Measurements from ENCODE around the gene SPATA6L. TPM values are rescaled to one million over a fixed set of nuclear protein-coding genes. Genes with fewer than 3 reads are reported as not detected.

The SPATA6L gene
- total RNA-seq, 1 donor from 2014 or later = 0.35 TPM

DNA sequence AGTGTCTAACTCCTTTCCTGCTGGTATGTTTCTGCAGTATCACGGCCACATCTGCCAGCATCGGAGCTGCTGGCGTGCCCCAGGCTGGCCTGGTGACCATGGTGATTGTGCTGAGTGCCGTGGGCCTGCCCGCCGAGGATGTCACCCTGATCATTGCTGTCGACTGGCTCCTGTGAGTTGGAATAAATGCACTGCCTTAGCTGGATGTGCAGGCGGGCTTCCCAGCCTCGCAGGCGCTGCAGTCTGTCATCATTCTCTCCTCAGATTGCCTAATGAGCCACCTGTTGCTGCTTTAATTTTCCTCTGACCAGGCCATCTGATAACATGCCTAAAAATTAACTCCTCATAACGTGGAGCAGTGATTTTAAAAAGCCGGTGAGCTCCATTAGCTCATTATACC is 83.3 kb downstream of the SPATA6L start:
- no peaks in the 10 kb centered on the region for H3K27me3 Mint-ChIP-seq (ENCODE audit: low read depth)
- peaks cover 34% of the 10 kb centered on the region for H3K36me3 Mint-ChIP-seq (ENCODE audit: low read depth)
- no peak overlapping the region for H3K4me3 Mint-ChIP-seq (ENCODE audit: unreplicated experiment)
- H3K4me1 Mint-ChIP-seq (ENCODE audit: low read depth) = peaks cover 3% of the 10 kb centered on the region
- no peak overlapping the region for H3K27ac Mint-ChIP-seq (ENCODE audit: unreplicated experiment)
- no peak for TF ChIP-seq CTCF (IDR thresholded peaks at IDR 0.05)
- no peak for DNase-seq (ENCODE audit: low spot score)
- H3K9me3 Mint-ChIP-seq (ENCODE audit: low read depth) = no peaks in the 10 kb centered on the region

GRCh38 chr9:4581861-4582565 is 84.3 kb downstream of the SPATA6L start:
- no peaks in the 10 kb centered on the region for H3K27me3 Mint-ChIP-seq (ENCODE audit: low read depth)
- DNase-seq (ENCODE audit: low spot score) = no peak
- H3K4me3 Mint-ChIP-seq (ENCODE audit: unreplicated experiment) = no peak overlapping the region
- H3K36me3 Mint-ChIP-seq (ENCODE audit: low read depth) = peaks cover 39% of the 10 kb centered on the region
- TF ChIP-seq CTCF (IDR thresholded peaks at IDR 0.05) = no peak
- no peak overlapping the region for H3K27ac Mint-ChIP-seq (ENCODE audit: unreplicated experiment)
- peaks cover 3% of the 10 kb centered on the region for H3K4me1 Mint-ChIP-seq (ENCODE audit: low read depth)
- no peaks in the 10 kb centered on the region for H3K9me3 Mint-ChIP-seq (ENCODE audit: low read depth)

DNA sequence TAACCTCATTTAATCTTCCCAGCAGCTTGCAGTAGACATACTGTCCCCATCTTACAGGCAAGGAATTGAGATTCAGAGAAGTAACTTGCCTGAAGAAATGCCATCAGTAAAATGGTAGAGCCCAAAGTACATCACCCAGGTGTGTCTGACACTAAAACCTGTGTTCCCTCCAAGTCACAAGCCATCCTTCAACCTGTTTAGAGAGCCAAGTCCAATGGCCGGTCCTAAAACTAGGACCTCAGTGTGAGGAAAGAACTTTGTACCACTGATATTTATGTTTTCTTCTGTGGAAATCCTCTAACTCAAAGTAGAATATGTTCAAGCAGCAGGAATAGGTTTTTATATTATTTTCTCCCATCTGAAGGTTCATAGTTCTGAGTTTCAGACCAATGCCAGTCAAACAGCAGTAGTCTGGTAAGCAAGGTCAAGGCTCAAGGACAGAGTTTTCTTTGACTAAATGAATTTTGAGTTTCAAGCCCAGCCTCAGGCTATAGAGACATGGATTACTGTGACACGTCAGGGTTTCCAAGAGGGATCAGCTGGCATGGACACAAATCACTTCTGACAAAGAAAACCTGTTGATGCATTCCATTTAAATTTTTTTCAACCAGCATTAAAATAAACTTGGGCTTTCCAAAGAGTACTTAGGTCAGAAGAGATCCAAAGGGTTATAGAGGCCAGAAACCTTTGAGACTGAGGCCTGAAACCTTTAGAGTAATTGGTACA is 85.1 kb downstream of the SPATA6L start:
- no peak overlapping the region for H3K4me3 Mint-ChIP-seq (ENCODE audit: unreplicated experiment)
- no peak for TF ChIP-seq CTCF (IDR thresholded peaks at IDR 0.05)
- no peaks in the 10 kb centered on the region for H3K27me3 Mint-ChIP-seq (ENCODE audit: low read depth)
- no peaks in the 10 kb centered on the region for H3K9me3 Mint-ChIP-seq (ENCODE audit: low read depth)
- H3K36me3 Mint-ChIP-seq (ENCODE audit: low read depth) = peaks cover 47% of the 10 kb centered on the region
- H3K4me1 Mint-ChIP-seq (ENCODE audit: low read depth) = peaks cover 3% of the 10 kb centered on the region
- no peak for DNase-seq (ENCODE audit: low spot score)
- H3K27ac Mint-ChIP-seq (ENCODE audit: unreplicated experiment) = no peak overlapping the region

DNA sequence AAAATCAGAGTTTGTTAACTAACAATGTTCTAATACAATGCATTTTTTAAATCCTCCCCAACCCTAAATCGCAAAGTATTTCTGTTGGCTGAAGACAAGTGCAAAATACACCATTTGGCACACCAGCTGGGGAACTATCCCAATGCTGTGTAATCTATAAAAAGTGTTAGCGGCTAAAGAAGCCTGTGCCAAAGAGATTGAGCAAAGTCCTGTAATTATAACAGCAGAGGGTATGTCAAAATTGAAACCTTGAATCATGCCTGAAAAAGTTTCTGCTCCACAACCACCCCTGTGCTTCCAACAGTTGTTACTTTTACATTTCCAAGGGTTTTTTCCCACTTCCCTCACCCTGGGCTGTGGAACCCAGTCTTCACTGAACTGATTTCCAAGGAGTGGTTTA is 87.3 kb downstream of the SPATA6L start:
- peaks cover 41% of the 10 kb centered on the region for H3K36me3 Mint-ChIP-seq (ENCODE audit: low read depth)
- no peaks in the 10 kb centered on the region for H3K27me3 Mint-ChIP-seq (ENCODE audit: low read depth)
- no peak for DNase-seq (ENCODE audit: low spot score)
- no peaks in the 10 kb centered on the region for H3K9me3 Mint-ChIP-seq (ENCODE audit: low read depth)
- H3K4me1 Mint-ChIP-seq (ENCODE audit: low read depth) = peaks cover 3% of the 10 kb centered on the region
- no peak overlapping the region for H3K4me3 Mint-ChIP-seq (ENCODE audit: unreplicated experiment)
- no peak for TF ChIP-seq CTCF (IDR thresholded peaks at IDR 0.05)
- no peak overlapping the region for H3K27ac Mint-ChIP-seq (ENCODE audit: unreplicated experiment)

- H3K27ac Mint-ChIP-seq (ENCODE audit: unreplicated experiment) = no peak overlapping the region
- H3K27me3 Mint-ChIP-seq (ENCODE audit: low read depth) = no peaks in the 10 kb centered on the region
- no peak overlapping the region for H3K4me3 Mint-ChIP-seq (ENCODE audit: unreplicated experiment)
- H3K9me3 Mint-ChIP-seq (ENCODE audit: low read depth) = no peaks in the 10 kb centered on the region
- DNase-seq (ENCODE audit: low spot score) = no peak
- no peak for TF ChIP-seq CTCF (IDR thresholded peaks at IDR 0.05)
- H3K36me3 Mint-ChIP-seq (ENCODE audit: low read depth) = peaks cover 34% of the 10 kb centered on the region
- peaks cover 3% of the 10 kb centered on the region for H3K4me1 Mint-ChIP-seq (ENCODE audit: low read depth)
Observed at GRCh38 chr9:4576448-4576847, 89.8 kb downstream of the SPATA6L start.
